Epithelial cell of umbilical artery (primary cell): ENCODE results near the gene DCAF15. TPM values are rescaled to one million over a fixed set of nuclear protein-coding genes. Genes with fewer than 3 reads are reported as not detected.

Experiments
- total RNA-seq: library from RNA; depleted of rRNA; stranded (reverse); fragments of >200 nt; gene quantifications from 2 replicates; pipeline ENCODE4 v1.2.3, GENCODE V29; 2014

The DCAF15 gene, protein sequence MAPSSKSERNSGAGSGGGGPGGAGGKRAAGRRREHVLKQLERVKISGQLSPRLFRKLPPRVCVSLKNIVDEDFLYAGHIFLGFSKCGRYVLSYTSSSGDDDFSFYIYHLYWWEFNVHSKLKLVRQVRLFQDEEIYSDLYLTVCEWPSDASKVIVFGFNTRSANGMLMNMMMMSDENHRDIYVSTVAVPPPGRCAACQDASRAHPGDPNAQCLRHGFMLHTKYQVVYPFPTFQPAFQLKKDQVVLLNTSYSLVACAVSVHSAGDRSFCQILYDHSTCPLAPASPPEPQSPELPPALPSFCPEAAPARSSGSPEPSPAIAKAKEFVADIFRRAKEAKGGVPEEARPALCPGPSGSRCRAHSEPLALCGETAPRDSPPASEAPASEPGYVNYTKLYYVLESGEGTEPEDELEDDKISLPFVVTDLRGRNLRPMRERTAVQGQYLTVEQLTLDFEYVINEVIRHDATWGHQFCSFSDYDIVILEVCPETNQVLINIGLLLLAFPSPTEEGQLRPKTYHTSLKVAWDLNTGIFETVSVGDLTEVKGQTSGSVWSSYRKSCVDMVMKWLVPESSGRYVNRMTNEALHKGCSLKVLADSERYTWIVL
- total RNA-seq: 9.7 and 10.2 TPM in 2 replicates

DNA sequence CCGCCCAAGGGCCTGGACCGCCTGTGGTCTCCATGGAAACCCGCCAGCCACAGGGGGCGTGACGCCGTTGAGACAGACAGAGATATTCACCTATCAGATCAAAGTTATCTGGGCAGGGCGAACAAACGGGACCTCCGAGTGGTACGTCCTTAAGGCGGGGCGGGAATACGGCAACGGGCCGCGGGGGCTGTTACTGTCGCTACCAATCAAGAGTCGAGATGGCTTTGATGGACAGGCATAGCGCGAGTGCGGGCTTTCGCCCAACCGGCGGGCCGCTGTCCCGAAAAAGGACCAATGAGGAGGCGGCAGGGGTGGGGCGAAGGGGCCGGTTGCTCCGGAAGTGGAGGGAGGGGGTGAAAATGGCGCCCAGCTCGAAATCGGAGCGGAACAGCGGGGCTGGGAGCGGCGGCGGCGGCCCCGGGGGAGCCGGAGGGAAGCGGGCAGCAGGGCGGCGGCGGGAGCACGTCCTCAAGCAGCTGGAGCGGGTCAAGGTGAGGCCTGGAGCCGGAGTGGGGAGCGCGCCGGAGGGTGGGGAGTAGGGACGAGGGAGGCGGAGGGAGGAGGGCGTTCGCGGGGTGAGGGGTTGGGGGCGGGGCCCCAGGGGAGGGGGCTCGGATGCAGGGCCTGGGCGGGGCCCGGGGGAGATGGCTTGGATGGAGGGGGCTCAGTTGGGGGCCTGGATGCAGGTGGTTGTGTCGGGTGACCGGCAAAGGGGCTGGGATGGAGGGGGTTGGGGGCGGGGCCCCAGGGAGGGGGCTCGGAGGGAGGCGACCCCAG, at the start of gene DCAF15:
DCAF15 (plus strand) TSS at position 356 of the 777 bp plus-strand sequence; CDS start at position 360, 4 bp downstream.

DNA sequence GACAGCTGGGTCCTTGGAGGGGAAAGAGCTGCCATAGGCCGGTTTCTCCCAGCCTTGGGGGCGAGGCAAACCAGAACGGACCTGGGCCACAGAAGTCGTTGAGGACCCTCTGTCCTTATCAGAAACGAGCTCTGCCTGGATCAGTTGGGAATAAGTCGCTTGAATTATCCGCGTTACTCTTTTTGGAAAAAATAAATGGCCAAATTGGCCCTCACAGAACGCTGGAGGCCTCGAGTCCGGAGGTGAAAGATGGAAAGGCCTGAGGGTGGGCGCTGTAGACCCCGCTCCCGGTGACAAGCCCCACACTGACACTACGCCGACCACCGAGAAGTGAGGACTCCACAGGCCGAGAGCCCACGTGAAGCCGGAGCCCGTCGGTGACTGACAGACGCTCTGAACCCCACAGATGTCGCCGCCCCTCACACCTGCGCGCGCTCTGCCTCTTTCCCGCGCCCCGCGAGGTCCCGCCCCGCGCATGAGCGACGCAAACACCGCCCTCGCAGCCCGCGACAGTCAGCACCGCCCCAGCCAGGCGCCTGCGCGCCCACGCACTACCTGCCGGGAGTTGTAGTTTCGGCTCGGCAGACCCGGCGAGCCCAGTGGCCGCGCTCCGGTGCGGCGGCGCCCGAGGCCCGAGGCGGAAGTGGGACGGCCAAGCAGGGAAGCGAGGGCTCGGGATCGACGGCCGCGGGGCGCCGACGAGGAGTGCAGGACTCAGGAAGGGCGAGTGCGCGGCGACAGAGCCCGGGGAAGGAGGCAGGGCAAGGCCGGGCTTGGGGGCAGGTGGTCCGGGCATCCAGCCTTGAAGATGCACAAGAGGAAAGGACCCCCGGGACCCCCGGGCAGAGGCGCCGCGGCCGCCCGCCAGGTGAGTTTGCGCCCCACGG, 46.4 kb upstream of the DCAF15 start, which contains the start of the genes BRME1 and CC2D1A:
BRME1 (minus strand) TSS at position 484 of the 887 bp plus-strand sequence. CDS start 1,225 bp downstream, outside the sequence.
CC2D1A (plus strand) TSS at position 568 of the 887 bp plus-strand sequence; CDS start at position 809, 241 bp downstream.

DNA sequence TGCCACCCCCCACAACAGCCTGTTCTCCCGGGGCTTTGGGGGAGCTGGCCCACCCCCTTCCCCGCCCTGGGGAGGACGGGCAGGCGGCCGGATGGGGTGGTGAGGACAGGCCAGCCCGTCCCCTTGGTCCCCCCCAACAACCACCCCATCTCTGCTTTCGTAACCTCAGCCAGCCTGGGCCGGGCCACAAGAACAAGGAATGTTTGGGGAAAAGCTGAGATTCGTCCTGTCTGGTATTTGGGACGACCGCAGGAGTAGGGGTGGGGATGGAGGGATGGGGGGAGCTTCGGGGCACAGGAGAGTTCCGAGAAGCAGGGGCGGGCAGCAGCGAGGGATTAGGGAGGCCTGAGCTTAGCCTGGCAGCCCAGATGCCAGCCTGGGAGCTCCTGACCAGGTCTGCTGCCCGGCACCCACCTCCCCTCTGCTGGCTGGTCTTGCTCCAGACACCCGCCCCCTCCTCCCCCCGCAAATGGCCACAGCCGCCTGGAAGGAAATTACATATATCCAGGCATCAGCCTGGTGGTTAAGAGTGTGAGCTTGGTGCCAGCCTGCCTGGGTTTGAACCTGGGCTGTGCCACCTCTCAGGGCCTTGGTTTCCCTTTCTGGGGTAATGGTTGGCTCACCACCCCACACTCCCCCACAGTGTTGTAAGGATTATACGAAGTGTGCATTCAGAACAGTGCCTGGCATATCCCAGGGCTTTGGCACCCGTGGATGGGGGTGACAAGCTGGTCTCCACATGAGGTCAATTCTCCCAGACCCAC, 13.8 kb upstream of the DCAF15 start, which contains the start of gene PODNL1:
PODNL1 (minus strand) TSS at position 117 of the 764 bp plus-strand sequence. CDS start 236 bp downstream, outside the sequence.

DNA sequence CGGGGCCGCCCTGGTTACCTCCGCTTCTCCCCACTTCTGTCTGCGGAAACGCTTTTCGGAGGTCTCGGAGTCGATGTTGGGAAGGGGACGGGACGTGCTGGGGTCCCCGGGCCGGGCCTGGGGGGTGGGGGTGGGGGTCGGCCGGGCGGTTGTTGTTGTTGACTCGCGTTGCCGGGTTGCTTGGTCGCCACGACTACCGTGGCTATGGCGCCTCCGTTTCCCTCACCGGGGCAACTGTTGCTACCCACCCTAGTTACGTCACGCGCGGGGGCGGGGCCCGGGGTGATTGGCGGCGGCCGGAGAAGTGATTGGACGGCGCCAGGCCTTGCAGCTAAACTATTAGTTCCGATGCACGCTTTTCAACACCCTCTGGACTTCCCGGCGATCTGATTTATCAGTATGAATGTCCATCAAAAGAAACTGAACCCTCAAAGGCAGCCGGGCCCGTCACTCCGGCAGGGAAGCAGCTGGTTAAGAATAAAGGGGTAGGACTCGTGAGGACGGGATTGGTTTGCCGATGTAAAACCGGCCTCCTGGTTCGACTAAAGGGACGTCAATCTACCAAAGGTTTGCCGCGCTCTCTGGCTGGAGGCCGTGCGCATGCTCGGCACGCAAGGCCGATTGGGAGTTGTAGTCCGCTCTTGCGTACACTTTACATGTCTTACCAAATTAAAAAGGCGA, 53.9 kb downstream of the DCAF15 start, which contains the start of gene RFX1:
RFX1 (minus strand) TSS at position 236 of the 681 bp plus-strand sequence. CDS start 12,477 bp downstream, outside the sequence.

Other genes with a start within 250 kb of the DCAF15 start
- 46.4 and 65.0 TPM in 2 replicates for gene MRI1, start 188.0 kb upstream of the DCAF15 start, total RNA-seq
- gene C19orf53, start 178.1 kb upstream of the DCAF15 start, total RNA-seq: 47.9 and 58.8 TPM in 2 replicates
- 13.0 and 16.0 TPM in 2 replicates for gene ZSWIM4, start 157.1 kb upstream of the DCAF15 start, total RNA-seq
- 1.2 TPM in 1 of 2 replicates, not detected in the other for gene NANOS3, start 75.4 kb upstream of the DCAF15 start, total RNA-seq
- 0.32 and 1.1 TPM in 2 replicates for gene BRME1, start 46.4 kb upstream of the DCAF15 start, total RNA-seq
- 4.1 and 4.2 TPM in 2 replicates for gene CC2D1A, start 46.3 kb upstream of the DCAF15 start, total RNA-seq
- under 0.01 TPM in 1 of 2 replicates, not detected in the other for gene PODNL1, start 14.1 kb upstream of the DCAF15 start, total RNA-seq
- gene RFX1, start 53.8 kb downstream of the DCAF15 start, total RNA-seq: 0.97 and 1.5 TPM in 2 replicates
- not detected in 2 replicates for gene RLN3, start 75.6 kb downstream of the DCAF15 start, total RNA-seq
- gene IL27RA, start 79.3 kb downstream of the DCAF15 start, total RNA-seq: 12.3 and 14.0 TPM in 2 replicates
- gene PALM3, start 109.6 kb downstream of the DCAF15 start, total RNA-seq: 0.15 TPM in 1 of 2 replicates, not detected in the other
- 0.61 TPM in 1 of 2 replicates, not detected in the other for gene MISP3, start 120.3 kb downstream of the DCAF15 start, total RNA-seq
- not detected in 2 replicates for gene C19orf67, start 133.3 kb downstream of the DCAF15 start, total RNA-seq
- 14.1 and 16.2 TPM in 2 replicates for gene SAMD1, start 138.2 kb downstream of the DCAF15 start, total RNA-seq
- gene PRKACA, start 165.3 kb downstream of the DCAF15 start, total RNA-seq: 24.5 and 35.4 TPM in 2 replicates
- 17.9 TPM in 2 replicates for gene ASF1B, start 184.1 kb downstream of the DCAF15 start, total RNA-seq